Hepatocyte (in vitro differentiated cells): ENCODE results near the gene CPA1. TPM values are rescaled to one million over a fixed set of nuclear protein-coding genes. Genes with fewer than 3 reads are reported as not detected.
A peak's percentile ranks its signal among the peaks of the same experiment; 100 is the strongest.

ENCODE experiments used
- DNase-seq: peaks from one replicate; pipeline ENCODE4 v3.0.0-alpha.2; 2016; ENCODE audit warnings: low spot score
- H2AFZ ChIP-seq: fragments of 200-600 bp; sonication (generic); 2 replicates; pipeline ENCODE4 v1.6.0; 2016; ENCODE audit warnings: antibody characterized with exemption, mild to moderate bottlenecking
- H3K27ac ChIP-seq: fragments of 200-600 bp; sonication (generic); 2 replicates; pipeline ENCODE4 v1.5.1; 2016; ENCODE audit warnings: mild to moderate bottlenecking
- H3K27me3 ChIP-seq: fragments of 200-600 bp; sonication (generic); 2 replicates; pipeline ENCODE4 v1.6.1; 2016
- H3K36me3 ChIP-seq: fragments of 200-600 bp; sonication (generic); replicated peaks from 2 replicates; pipeline ENCODE4 v1.5.1; 2016; ENCODE audit warnings: low read depth; ENCODE audit not compliant: insufficient read depth
- H3K4me1 ChIP-seq: fragments of 200-600 bp; sonication (generic); 2 replicates; pipeline ENCODE4 v1.5.1; 2016; ENCODE audit warnings: mild to moderate bottlenecking, moderate library complexity; ENCODE audit not compliant: insufficient read depth
- H3K4me2 ChIP-seq: fragments of 200-600 bp; sonication (generic); 2 replicates; pipeline ENCODE4 v1.6.0; 2016
- H3K4me3 ChIP-seq: fragments of 200-600 bp; sonication (generic); 2 replicates; pipeline ENCODE4 v1.5.1; 2016; ENCODE audit warnings: mild to moderate bottlenecking
- H3K79me2 ChIP-seq: fragments of 200-600 bp; sonication (generic); 2 replicates; pipeline ENCODE4 v1.6.0; 2017; ENCODE audit warnings: mild to moderate bottlenecking
- H3K9me2 ChIP-seq: fragments of 200-600 bp; sonication (generic); replicated peaks from 2 replicates; pipeline ENCODE4 v1.6.0; 2017; ENCODE audit warnings: mild to moderate bottlenecking; ENCODE audit not compliant: insufficient read depth
- H3K9me3 ChIP-seq: fragments of 200-600 bp; sonication (generic); 2 replicates; pipeline ENCODE4 v1.5.1; 2016; ENCODE audit warnings: low read depth, mild to moderate bottlenecking
- H4K20me1 ChIP-seq: fragments of 200-600 bp; sonication (generic); 2 replicates; pipeline ENCODE4 v1.6.0; 2016; ENCODE audit warnings: mild to moderate bottlenecking; ENCODE audit not compliant: insufficient read depth, poor library complexity, severe bottlenecking
- EZH2 ChIP-seq: fragments of 200-600 bp; sonication (generic); IDR thresholded peaks from 2 replicates; pipeline ENCODE4 v1.6.1; 2016; ENCODE audit warnings: antibody characterized with exemption, mild to moderate bottlenecking, borderline replicate concordance
- EZH2phosphoT487 ChIP-seq: fragments of 200-600 bp; sonication (generic); IDR thresholded peaks from one replicate; pipeline ENCODE4 v1.6.1; 2018; ENCODE audit warnings: antibody characterized with exemption, mild to moderate bottlenecking, low read depth, moderate library complexity; ENCODE audit not compliant: unreplicated experiment, severe bottlenecking
- WGBS: methylation state at CpG from one replicate; pipeline ENCODE4 v1.1.6; 2016; ENCODE audit warnings: low lambda C conversion rate; ENCODE audit errors: missing lambda C conversion rate; 5-methylcytosine and 5-hydroxymethylcytosine counted together
- polyA plus RNA-seq: library from polyadenylated mRNA; unstranded; fragments of >200 nt; fragmentation: Nextera tagmentation; extraction: Ambion mirVana; gene quantifications from 2 replicates; pipeline ENCODE4 v1.2.1, GENCODE V29; 2016
- total RNA-seq: library from RNA; depleted of rRNA; stranded (reverse); fragments of >200 nt; gene quantifications from 2 replicates; pipeline ENCODE4 v1.2.3, GENCODE V29; 2014
- TF ChIP-seq, protein P1 (sequence below): fragments of 200-600 bp; sonication (generic); IDR thresholded peaks from 2 replicates; pipeline ENCODE4 v1.5.1; 2016; ENCODE audit warnings: antibody characterized with exemption, mild to moderate bottlenecking; ENCODE audit not compliant: poor library complexity

The CPA1 gene
- total and polyA plus RNA-seq, 2 experiments from 2014 or later, result 3.8 to 4.4 TPM

GRCh38 chr7:130423501-130424037, 43.3 kb downstream of the CPA1 start:
- no peak for DNase-seq
- no peaks in the 10 kb centered on the region for H4K20me1 ChIP-seq
- H2AFZ ChIP-seq, result no peak overlapping the region
- no peaks in the 10 kb centered on the region for H3K27me3 ChIP-seq
- 57% methylated on average over 3 of the region's 3 CpGs for WGBS
- H3K4me2 ChIP-seq, result no peak overlapping the region
- H3K27ac ChIP-seq, result no peak overlapping the region
- H3K4me1 ChIP-seq, result peaks cover 22% of the 10 kb centered on the region
- no peaks in the 10 kb centered on the region for H3K36me3 ChIP-seq
- TF ChIP-seq EZH2 (no peak), EZH2phosphoT487 (no peak)
- TF ChIP-seq, protein P1, sequence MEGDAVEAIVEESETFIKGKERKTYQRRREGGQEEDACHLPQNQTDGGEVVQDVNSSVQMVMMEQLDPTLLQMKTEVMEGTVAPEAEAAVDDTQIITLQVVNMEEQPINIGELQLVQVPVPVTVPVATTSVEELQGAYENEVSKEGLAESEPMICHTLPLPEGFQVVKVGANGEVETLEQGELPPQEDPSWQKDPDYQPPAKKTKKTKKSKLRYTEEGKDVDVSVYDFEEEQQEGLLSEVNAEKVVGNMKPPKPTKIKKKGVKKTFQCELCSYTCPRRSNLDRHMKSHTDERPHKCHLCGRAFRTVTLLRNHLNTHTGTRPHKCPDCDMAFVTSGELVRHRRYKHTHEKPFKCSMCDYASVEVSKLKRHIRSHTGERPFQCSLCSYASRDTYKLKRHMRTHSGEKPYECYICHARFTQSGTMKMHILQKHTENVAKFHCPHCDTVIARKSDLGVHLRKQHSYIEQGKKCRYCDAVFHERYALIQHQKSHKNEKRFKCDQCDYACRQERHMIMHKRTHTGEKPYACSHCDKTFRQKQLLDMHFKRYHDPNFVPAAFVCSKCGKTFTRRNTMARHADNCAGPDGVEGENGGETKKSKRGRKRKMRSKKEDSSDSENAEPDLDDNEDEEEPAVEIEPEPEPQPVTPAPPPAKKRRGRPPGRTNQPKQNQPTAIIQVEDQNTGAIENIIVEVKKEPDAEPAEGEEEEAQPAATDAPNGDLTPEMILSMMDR, result no peak
- H3K79me2 ChIP-seq, result peaks cover 4% of the 10 kb centered on the region
- no peaks in the 10 kb centered on the region for H3K9me3 ChIP-seq
- no peaks in the 10 kb centered on the region for H3K9me2 ChIP-seq
- H3K4me3 ChIP-seq, result no peak overlapping the region

GRCh38 chr7:130425796-130426195, 45.5 kb downstream of the CPA1 start:
- TF ChIP-seq EZH2 (no peak), EZH2phosphoT487 (no peak)
- TF ChIP-seq, protein P1, result no peak

DNA sequence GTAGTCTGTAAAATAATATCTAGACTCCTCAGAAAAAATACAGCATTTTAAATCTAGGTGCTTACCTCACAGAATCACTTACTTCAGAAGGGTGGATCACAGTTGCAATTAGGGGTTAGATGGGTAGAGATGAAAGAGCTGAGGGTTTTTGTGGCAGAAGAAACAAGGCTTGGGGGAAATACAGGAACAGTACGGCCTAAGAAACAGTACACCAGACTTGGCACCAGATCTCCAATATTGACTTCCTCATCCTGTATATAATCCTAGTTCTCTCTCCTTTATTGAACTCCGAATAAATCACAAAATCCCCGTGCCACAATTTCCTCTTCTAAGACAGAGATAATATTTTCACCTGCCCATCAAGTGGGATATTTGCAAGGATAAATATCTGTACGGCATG, 46.3 kb downstream of the CPA1 start:
- Histone ChIP-seq H3K4me3 (no peak overlapping the region), H3K4me2 (no peak overlapping the region), H4K20me1 (no peaks in the 10 kb centered on the region), H2AFZ (no peak overlapping the region), H3K4me1 (peaks cover 18% of the 10 kb centered on the region), H3K9me2 (no peaks in the 10 kb centered on the region), H3K79me2 (peaks cover 4% of the 10 kb centered on the region), H3K27ac (no peak overlapping the region), H3K36me3 (no peaks in the 10 kb centered on the region), H3K9me3 (no peaks in the 10 kb centered on the region), H3K27me3 (no peaks in the 10 kb centered on the region)
- WGBS, result 79% methylated on average over 4 of the region's 4 CpGs
- DNase-seq, result no peak
- TF ChIP-seq, protein P1, result no peak
- TF ChIP-seq EZH2phosphoT487, result no peak
- no peak for TF ChIP-seq EZH2

More at GRCh38 chr7:130425796-130426195, 45.5 kb downstream of the CPA1 start:
- Histone ChIP-seq H2AFZ (no peak overlapping the region), H3K4me2 (no peak overlapping the region), H3K9me3 (no peaks in the 10 kb centered on the region), H3K9me2 (no peaks in the 10 kb centered on the region), H3K79me2 (peaks cover 4% of the 10 kb centered on the region), H3K36me3 (no peaks in the 10 kb centered on the region), H3K27me3 (no peaks in the 10 kb centered on the region), H3K27ac (no peak overlapping the region), H3K4me3 (no peak overlapping the region), H4K20me1 (no peaks in the 10 kb centered on the region), H3K4me1 (peaks cover 19% of the 10 kb centered on the region)
- 83% methylated on average over 4 of the region's 4 CpGs for whole genome bisulfite sequencing
- DNase-seq, result no peak

- WGBS, result 98% methylated on average over 4 of the region's 4 CpGs
- TF ChIP-seq EZH2, result no peak
- TF ChIP-seq EZH2phosphoT487, result no peak
- TF ChIP-seq, protein P1, result no peak
- H3K79me2 ChIP-seq, result peaks cover 4% of the 10 kb centered on the region
These were observed 48.7 kb downstream of the CPA1 start for GRCh38 chr7:130429019-130429418.

More at GRCh38 chr7:130429019-130429418, 48.7 kb downstream of the CPA1 start:
- no peaks in the 10 kb centered on the region for H3K9me3 ChIP-seq
- no peak for DNase-seq
- H3K4me1 ChIP-seq, result peaks cover 14% of the 10 kb centered on the region
- H3K36me3 ChIP-seq, result no peaks in the 10 kb centered on the region
- H3K27me3 ChIP-seq, result no peaks in the 10 kb centered on the region
- no peak overlapping the region for H2AFZ ChIP-seq
- no peaks in the 10 kb centered on the region for H4K20me1 ChIP-seq
- H3K4me2 ChIP-seq, result no peak overlapping the region
- peak overlapping the region; percentile 70 for H3K27ac ChIP-seq
- H3K4me3 ChIP-seq, result no peak overlapping the region
- H3K9me2 ChIP-seq, result no peaks in the 10 kb centered on the region
